HG03354 (cell line): ENCODE data around the gene CAMK1D.

Experiments used
- ATAC-seq: cut with Tn5 transposase; IDR thresholded peaks from one replicate; pipeline ENCODE4 v1.9.1; 2021; ENCODE audit warnings: mild to moderate bottlenecking; ENCODE audit not compliant: unreplicated experiment, poor library complexity, severe bottlenecking

Gene CAMK1D

DNA sequence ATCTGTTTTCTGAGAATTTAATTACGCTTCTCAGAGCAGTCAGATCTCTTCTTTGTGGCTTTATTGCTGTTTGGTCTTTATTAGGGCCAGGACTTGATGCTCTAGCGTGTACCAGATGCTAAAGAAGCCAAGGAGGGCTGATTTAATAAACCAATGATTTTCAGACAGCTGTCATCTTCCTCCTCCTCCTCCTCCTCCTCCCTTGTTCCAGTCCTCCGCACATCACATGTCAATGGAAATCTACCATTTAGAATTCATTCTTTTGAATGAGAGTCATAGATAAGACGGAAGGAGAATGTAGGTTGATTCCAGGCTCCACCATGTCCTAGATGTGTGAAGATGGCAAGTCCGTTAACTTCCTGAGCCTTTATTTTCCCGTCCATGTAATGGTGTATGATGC lies 156.3 kb downstream of the CAMK1D start:
- ATAC-seq, result no peak

- ATAC-seq, result no peak
These were observed 158.0 kb downstream of the CAMK1D start for GRCh38 chr10:12507165-12507850.

- ATAC-seq, result no peak
These were observed 158.8 kb downstream of the CAMK1D start for GRCh38 chr10:12508165-12508564.

DNA sequence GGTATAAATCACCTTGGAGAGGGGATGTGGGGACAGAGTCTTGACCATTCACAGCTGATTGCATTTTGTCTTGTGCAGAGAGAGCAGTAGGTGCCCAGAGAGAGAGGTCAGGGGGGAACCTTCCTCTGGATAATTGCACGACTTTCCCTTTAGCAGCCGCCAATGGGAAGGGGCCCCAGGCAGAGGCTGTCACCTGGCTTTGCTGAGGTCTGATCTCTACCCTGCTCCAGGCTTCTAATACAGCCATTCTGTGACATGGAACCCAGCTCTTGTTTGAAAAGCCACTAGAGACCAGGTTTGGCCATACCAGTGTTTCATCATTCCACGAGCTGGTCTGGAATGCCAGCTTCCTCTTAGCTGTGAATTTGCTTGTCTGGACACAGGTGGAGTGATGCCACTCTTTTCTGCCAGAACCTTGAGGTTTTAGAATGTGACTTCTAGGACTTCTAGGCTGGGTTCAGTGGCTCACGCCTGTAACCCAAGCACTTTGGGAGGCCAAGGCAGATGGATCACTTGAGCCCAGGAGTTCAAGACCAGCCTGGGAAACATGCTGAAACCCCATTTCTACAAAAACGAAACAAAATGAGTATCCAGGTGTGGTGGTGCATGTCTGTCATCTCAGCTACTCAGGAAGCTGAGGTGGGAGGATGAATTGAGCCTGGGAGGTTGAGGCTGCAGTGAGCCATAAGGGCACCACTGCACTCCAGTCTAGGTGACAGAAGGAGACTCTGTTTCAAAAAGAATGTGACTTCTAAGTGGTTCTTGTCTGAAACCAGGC lies 159.9 kb downstream of the CAMK1D start:
- peak; percentile 46 for ATAC-seq

DNA sequence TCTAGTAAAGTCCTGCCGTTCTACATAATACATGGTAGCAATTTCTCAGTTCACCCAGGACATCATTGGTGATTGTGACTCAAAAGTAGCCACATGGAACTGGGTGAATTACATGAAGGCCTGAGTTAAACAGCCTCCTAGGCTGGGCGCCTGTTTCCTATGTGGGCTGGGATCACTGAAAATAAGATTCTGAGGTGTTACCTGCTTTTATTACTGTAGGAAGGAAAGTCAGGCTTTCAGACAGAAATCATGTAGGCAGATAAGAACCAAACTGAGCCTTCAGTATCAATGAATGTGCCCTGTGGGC lies 160.4 kb downstream of the CAMK1D start:
- ATAC-seq, result no peak

- no peak for ATAC-seq
These were observed 161.2 kb downstream of the CAMK1D start for GRCh38 chr10:12510501-12510941.

DNA sequence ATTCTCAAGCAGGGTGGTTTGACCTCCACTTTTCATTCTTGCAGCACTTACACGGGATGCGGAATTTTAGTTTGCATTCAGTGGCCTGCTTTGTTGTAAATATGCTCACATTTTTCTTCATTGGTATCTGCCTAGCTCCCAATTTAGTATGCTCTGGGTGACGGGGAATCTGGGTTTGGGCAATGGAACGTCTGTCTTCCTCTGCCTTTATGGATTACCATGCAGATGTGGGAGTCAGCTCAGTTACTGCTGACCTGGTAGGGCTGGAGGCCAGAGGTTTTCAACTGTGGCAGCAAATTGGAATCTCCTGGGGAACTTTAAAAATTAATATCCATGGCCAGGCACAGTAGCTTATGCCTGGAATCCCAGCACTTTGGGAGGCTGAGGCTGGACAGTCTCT lies 161.6 kb downstream of the CAMK1D start:
- ATAC-seq, result no peak

- ATAC-seq, result no peak
These were observed 162.3 kb downstream of the CAMK1D start for GRCh38 chr10:12511651-12512050.

- no peak for ATAC-seq
These were observed 163.1 kb downstream of the CAMK1D start for GRCh38 chr10:12512332-12513002.

- no peak for ATAC-seq
These were observed 163.6 kb downstream of the CAMK1D start for GRCh38 chr10:12513003-12513365.

DNA sequence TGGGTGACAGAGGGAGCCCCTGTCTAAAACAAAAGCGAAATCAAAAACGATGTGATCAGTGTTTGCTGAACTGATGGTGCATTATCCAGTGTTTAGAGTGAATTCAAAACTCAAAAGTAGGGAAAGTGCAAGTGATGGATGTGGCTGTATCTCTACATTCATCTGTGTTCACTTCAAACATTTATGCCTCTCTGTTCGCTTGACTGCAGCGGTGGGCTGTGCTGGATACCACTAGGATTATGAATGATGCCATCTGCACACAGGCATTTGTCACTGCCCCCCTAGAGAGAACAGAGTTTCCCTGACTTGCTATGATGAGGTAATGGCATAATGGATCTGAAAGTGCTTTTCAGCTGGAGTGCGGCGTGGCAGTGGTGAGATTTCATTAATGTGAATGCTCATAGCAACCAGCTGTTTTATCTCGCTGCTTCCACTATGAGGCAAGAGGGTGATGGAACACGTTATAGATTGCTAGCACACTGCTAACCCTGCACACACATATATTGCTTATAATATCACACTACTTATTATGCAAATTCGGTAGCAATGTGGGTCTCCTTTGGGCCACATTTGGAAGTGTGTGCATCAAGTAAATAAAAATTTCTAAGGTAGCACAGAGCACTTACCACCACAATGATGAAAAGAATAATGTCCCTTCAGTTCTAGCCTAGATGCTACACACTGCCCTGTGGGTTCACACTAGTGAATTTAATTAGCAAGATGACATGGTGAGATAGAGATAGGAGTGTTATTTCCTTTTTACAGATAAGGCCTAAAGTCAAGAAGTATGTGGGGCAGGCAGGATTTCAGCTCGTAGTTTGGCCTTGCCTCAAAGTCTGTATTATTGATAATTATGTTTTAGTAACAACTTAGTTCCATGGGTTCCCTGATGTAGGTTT lies 164.7 kb downstream of the CAMK1D start:
- ATAC-seq, result no peak

- ATAC-seq, result no peak
These were observed 168.7 kb downstream of the CAMK1D start for GRCh38 chr10:12518024-12518423.

GRCh38 chr10:12521423-12521822 lies 172.1 kb downstream of the CAMK1D start:
- ATAC-seq, result no peak

DNA sequence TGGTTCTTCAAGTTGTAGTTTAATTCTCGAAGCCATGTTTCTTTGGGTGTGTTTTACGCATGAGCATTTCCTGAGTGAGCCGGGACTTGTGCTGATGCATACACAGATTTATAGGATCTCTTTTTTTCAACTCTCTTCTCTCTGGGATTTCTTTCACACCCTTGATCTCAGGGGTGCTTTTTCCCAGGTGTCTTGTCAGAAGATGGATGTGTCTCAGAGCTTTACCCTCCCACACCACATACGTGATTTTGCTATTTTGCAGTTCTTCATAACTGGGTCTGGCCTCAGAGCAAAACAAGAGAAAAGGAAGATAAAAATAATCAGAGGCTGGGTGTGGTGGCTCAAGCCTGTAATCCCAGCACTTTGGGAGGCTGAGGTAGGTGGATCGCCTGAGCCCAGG lies 177.0 kb downstream of the CAMK1D start:
- no peak for ATAC-seq

GRCh38 chr10:12529976-12530375 lies 180.6 kb downstream of the CAMK1D start:
- no peak for ATAC-seq

- no peak for ATAC-seq
These were observed 182.2 kb downstream of the CAMK1D start for GRCh38 chr10:12531305-12532220.

GRCh38 chr10:12533151-12533550 lies 183.8 kb downstream of the CAMK1D start:
- no peak for ATAC-seq

DNA sequence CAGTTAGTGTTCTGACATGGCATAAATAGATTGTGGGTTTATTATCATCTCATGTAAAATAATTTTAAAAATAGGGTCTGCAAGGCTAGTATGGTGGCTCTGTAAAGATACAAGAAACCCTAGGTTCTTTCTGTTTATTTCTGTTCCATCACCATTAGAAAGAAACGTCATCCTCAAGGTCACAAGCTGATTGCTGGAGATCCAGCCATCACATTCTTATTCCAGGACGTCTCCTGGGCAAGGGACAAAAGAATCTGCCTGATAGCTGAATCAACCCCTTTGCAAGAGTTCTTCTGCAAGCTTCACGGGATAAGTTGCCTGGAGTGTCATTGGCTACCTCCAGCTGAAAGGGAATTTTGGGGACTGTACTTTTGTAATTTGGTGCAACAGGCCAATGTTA lies 184.4 kb downstream of the CAMK1D start:
- ATAC-seq, result no peak

DNA sequence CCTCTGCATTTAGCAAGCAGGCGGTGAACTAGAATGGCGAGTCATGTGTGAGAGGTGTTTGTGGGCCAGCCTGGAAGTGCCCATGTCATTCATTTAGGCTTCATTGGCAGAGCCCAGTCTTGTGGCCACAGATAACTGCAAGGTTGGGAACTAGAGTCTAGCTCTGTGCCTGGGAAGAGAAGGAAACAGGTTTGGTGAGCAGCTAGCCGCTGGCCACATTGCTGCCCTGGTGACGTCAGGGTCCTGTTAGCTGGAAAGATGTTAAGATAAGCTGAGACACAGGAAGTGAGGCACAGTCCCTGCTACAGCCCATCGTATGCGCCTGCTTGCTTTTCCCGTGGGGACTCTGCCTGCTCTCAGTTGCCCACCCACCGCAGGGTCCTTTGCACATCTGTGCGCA lies 185.5 kb downstream of the CAMK1D start:
- no peak for ATAC-seq
